Measurements from ENCODE around the gene COG8.

COG8 gene

DNA sequence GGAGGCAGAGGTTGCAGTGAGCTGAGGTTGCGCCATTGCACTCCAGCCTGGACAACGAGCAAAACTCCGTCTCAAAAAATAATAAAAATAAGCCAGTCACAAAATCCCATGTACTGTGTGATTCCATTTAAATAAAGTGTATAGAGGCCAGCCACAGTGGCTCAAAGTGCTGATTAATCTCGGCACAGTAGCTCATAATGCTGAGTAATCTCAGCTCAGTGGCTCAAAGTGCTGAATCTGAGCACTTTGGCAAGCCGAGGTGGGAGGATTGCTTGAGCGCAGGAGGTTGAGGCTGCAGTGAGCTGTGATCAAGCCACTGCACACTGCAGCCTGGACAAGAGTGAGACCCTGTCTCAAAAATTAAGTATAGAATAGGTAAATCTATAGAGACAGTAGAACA lies 7.3 kb upstream of the COG8 start:
- no peak for DNase-seq (ENCODE audit: low read depth)

DNA sequence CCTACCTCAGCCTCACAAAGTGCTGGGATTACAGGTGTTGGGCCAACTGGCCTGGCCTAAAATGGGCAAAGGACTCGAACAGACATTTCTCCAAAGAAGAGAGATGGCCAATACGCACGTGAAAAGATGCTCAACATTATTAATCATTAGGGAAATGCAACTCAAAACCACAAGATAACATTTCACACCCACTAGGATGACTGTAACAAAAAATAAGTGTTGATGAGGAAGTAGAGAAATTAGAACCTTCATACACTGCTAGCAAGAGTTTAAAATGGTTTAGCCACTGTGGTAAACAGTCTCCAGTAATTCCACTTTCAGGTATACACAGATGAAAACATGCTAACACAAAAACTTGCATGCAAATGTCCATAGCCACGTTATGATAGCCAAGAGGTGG lies 6.6 kb upstream of the COG8 start:
- DNase-seq (ENCODE audit: low read depth) = no peak

DNA sequence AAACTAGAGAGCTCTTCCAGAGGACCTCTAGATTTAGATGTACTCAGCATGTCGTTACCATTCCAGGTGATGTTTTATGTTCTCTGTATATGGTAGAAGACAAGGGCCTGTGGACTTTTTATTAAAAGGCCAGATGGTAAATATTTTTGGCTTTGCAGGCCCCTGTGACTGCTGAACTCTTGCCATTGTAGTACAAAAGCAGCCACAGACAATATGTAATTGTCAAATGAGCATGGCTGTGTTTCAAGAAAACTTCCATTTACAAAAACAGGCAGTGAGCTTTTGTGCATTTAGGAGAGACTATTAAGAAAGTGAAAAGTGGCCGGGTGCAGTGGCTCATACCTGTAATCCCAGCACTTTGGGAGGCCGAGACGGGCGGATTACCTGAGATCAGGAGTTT lies 4.8 kb upstream of the COG8 start:
- no peak for DNase-seq (ENCODE audit: low read depth)

DNA sequence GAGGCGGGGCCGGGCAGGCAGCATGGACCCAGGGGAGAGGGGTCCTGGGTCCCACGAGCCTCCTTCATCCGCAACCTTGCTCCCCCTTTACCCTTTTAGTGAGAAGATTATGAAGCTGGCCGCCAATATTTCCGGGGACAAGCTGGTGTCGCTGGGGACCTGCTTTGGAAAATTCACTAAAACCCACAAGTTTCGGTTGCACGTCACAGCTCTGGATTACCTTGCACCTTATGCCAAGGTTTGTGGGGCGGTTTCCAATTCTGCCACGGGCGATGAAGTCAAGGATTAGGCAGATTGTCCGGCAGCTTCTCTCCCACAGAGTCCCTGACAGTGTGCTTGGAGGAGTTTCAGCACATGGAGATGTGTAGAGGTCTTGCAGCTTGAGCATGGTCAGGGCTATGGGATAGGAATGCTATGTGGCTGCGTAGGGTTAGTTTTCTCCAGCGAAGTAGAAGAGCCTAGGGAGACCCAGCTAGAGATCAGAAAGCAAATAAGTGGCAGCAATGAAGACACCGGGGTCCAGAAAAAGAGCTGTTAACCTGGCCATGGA lies 806 bp upstream of the COG8 start:
- DNase-seq (ENCODE audit: low read depth) = no peak

DNA sequence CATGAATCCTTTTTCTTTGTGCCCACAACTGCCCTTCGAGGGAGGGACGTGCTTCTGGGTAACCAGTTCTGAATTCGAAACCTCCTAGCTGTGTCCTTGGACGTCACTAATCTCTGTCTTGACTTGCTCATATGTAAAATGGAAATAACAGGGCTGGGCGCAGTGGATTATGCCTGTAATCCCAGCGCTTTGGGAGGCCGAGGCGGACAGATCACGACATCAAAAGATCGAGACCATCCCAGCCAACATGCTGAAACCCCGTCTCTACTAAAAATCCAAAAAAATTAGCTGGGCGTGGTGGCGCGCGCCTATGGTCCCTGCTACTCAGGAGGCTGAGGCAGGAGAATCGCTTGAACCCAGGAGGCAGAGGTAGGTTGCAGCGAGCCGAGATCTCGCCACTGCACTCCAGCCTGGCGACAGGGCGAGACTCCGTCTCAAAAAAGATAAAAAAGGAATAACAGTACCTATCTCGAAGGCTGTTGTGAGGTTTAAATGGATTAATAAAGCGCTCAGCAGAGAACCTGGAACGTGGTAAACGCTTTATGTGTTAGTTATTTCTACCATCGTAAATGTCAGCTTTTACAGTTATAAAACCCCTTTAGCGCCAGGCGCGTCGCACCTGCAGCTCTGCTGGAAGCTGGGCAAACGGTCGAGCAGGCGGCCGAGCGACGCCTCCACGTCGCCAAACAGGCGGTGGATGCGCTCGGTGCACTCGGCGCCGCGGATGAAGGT lies 641 bp downstream of the COG8 start:
- no peak for DNase-seq (ENCODE audit: low read depth)

DNA sequence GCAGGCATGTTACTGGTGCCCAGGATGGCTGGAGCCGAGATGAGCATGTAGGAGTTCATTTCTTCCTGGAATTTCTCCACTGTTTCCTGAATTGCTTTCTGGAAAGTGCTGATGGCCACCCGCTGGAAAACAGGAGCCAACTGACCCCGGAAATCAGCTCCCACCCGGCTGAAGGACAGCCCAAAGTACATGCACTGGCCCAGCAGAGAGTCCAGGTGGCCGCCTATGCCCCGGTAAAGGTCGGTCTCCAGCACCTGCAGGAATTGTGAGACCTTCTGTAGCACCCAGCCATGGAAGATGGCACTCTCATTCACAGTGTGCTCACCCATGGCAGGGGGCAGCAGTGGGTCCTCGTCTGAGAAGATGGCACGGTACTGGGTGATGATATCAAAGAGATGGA lies 4.7 kb downstream of the COG8 start:
- DNase-seq (ENCODE audit: low read depth) = no peak

DNA sequence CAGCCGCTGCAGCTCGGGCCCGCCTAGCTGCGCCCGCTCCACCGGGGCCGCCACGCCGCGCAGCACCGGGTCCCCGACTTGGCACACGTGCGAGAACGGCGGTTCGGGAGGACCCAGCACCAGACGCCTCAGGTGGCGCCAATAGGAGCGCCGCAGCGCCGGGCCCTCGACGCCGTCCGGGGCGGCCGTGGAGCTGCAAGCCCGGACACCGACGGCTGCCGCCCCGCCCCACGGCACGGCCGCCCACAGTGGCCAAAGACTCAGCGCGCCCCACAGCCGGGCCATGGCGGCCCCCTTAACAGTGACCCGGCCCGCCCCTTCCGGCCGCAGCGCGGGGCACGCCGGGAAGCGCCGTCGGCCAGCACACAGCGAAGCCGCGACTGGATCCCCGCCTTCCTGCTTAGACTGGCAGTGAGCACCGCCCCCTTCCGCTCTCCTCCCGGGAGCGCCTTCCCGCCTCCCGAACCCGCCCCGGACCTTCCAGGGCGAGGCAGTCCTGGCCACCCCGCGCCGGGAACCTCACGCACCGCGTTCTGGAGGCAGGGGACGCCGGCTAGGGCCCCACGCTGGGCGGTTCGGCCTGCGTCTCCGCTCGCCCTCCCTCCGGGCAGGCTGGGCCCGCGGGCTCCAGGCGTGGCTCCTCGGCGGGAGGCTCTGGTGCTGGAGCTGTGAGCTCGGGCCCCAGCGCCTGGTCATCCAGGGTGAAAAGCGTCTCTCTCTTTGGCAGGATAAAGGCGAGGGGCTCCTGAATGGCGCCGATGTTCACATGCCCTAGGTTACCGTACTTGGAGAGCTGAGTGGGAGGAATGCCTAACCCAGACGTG lies 8.9 kb downstream of the COG8 start, which contains the start of gene PDF:
Gene PDF (minus strand): TSS at position 303 of the 824 bp plus-strand sequence. CDS start 18 bp downstream, at position 285.
- peak; percentile 84 for DNase-seq (ENCODE audit: low read depth)

DNA sequence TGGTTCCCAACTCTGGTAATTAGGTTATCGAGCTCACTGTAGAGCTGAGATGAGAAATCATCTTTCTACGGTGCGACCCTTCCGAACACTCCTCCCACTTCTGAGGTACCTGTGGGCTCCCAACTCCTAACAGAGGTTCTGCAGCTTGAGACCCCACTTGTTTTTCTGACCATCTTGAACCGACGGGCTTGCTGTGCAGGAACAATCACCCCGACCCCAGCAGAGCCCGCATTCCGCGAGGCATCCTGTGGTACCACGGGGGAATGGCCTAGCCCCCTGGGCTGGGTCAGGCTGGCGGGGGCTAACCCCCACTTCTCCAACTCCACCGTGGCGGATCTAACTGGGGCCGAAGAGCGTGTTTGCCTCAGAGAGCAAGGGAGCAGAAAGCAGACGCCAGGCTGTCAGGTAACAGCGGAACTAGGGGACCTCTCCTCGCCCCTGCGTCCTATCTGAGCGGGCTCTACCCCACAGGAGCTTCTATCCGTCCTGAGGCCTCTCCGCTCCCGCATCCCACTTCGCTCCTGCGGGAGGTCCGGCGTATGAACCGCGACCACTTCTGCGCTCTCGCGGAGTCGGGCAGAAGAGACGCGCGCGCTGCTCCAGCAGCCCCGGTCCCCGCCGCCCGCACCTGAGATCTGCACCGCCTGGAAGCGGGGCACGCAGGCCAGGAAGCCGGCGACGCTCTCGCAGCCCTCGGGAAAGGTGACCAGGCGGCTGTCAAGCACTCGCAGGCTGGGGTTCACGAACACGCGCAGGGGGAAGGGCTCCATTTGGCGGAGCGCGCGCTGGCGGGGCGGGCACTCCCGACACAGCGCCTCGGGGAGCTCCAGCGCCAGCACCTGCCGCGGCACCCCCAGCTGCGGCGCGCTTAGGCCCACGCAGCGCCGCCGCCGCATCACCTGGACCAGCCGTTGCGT lies 9.7 kb downstream of the COG8 start:
- DNase-seq (ENCODE audit: low read depth) = no peak

DNA sequence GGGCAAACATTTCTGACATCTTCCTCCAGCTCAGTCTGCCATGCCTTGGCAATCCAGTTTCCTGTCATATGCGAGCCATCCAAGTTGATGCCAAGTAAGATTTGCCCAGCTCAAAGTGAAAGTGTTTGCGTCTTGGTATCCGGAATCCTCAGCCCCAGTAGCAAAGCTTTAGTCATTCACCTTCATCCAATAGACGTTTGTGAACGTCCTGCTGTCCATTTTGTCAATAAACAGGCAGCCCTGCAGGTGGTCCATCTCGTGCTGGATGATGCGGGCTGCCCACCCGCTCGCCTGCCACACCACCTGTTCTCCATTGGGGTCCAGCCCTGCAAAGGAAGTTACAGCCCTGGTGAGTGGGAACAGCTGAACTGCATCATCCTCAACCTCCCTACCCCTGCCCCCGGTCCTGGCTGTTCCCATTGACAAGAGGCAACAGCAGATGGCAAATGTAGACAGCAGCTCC lies 10.5 kb downstream of the COG8 start:
- DNase-seq (ENCODE audit: low read depth) = no peak

DNA sequence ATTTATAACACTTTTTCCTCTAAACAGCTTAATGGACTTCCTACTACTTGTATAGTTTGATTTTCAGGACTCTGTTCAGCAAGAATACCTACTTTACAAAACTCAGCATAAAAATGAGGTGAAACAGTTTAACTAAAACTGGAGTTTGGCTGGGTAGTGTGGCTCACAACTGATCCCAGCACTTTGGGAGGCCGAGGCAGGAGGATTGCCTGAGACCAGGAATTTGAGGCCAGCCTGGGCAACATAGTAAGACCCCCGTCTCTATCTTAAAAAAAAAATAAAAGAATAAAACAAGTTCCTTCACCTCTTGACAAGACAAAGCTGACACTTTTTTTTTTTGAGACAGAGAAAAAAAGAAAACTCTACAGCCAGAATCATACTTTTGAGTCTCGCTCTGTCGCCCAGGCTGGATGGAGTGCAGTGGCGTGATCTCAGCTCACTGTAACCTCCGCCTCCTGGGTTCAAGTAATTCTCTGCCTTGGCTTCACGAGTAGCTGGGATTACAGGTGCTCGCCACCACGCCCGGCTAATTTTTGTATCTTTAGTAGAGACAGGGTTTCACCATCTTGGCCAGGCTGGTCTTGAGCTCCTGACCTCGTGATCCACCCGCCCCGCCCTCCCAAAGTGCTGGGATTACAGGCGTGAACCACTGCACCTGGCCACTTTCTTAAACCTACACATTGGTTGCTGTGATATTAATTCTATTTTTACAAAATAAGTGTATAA lies 11.6 kb downstream of the COG8 start:
- DNase-seq (ENCODE audit: low read depth) = no peak

DNA sequence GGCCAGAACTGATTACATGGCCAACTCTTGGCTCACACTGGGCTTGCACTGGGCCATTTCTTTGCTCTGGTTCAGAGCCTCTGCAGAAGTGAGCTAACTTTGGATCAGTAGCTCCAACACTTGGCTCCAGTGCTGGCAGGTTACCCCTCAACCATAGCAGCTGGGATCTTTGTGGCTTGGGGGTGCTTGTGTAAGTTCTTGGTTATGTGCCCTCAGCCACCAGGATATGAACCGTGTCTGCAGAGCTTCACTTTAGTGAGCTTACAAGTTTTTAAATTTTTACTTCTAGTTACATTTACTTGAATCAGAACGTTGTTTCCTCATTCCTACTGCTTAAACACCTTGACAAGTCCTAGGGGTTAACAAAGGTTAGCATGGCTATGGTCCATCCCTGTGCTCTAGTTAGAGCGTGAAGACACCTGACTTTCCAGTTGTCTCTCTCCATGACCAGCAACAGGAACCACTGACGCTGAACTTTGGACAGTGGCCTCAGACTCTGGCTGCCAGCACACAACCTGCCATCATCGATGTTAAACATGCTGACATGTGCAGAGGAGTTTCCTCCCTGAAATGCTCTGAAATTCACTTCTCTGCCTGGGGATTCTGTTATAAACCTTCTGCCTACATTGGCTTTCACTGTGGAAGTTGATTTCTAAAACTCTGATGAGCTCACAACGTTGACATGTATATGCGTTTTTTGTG lies 13.0 kb downstream of the COG8 start:
- DNase-seq (ENCODE audit: low read depth) = no peak

DNA sequence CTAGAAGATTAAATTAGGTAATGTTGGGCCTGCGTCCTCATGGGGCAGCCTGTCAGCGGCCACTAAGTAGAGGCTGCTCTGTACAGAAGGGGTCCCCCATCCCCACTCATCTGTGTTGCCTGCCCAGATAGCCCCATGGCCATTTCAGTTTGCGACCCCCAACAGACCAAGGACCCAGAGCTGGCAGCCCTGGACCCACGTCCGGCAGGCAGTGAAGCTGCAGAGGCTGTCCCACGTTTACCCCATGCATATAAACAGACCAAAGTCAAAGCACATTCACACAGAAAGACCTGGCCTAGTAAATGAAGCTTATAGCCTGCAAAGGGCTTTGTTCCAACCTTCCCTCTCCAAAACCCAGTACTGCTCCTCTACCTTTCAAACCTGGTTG lies 13.6 kb downstream of the COG8 start:
- DNase-seq (ENCODE audit: low read depth) = no peak

DNA sequence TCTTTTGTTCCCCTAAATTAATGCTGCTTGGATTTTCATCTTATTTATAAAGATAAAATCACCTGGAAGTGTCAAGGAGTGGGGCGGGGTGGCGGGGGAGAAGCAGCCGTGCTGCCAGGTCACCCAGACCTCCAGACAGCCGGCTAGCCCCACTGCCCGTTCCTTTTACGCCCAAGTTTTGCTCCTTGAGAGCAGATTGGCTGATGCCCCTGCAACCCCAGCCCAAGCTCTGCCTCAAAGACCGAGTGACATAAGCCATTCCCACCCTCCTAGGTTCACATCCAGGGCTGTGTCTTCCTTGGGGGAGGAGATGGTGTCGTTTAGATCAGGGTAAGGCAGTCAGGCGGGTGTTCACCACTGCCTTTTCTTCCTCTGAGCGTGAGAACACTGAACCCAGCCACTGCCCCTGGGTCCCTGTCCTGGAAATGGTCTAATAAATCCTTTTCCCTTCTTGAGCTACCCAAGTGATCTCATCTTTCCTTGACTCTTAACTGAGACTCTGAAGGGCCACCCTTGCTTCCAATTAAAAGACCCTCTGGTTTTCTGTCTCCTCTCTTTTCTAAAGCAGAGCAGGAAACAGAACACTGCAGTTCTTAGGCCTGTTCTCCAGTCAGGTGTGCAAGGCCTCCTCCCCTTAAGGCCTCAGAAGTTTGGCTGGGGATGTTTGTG lies 14.6 kb downstream of the COG8 start:
- DNase-seq (ENCODE audit: low read depth) = no peak

DNA sequence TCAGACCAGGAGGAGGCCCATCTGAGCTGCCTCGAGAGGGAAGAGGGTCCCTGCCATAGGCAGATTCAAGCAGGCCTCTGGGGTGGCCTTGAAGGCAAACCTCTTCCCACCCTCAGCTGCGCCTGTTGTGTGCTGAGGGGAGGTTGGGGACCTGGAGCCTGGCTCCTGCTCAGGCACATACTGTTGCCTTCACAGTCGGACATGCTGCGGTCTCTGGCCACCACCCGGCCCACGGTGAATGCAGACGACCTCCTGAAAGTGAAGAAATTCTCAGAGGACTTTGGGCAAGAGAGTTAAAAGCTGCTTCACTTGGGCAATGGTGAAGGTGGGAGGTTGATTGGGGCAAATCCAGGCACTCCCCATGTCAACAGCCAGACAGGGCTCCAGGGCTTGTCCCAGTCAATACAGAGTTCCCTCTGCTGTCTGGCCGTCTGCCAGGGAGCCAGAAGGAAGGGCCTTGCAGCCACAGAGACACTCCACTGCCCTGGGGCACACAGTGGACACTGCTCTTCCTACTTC lies 15.3 kb downstream of the COG8 start:
- no peak for DNase-seq (ENCODE audit: low read depth)

DNA sequence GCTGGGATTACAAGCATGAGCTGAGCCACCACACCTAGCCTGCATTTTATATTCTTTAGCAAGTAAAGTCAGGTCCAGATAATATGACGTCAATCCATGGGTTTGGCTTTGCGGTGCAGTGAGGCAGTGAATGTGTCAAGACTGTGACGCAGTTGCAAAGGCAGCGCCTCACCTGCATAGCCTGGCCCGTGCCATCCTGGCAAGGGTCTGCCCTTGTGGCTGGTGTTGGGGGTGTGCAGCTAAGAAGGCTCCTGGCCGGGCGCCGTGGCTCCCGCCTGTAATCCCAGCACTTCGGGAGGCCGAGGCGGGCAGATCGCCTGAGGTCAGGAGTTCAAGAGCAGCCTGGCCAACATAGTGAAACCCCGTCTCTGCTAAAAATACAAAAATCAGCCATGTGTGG lies 15.9 kb downstream of the COG8 start:
- no peak for DNase-seq (ENCODE audit: low read depth)

DNA sequence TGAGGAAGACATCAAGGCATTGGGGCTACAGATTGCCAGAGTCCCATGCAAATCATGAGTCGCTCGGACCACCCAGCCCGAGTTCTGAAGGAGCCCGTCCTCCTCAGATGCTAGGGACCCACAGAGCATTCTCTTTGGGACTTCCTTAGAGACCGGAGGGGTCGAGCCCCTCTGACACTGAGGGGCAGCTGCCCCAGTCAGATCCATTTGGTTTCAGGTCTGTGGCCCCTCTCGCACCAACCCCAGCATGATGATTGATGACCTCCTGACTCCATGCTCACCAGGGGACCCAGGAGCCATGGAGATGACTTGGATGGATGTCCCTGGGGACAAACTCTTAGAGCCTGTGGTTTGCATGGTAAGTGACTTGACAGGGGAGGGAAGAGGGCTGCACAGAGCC lies 17.0 kb downstream of the COG8 start:
- no peak for DNase-seq (ENCODE audit: low read depth)

DNA sequence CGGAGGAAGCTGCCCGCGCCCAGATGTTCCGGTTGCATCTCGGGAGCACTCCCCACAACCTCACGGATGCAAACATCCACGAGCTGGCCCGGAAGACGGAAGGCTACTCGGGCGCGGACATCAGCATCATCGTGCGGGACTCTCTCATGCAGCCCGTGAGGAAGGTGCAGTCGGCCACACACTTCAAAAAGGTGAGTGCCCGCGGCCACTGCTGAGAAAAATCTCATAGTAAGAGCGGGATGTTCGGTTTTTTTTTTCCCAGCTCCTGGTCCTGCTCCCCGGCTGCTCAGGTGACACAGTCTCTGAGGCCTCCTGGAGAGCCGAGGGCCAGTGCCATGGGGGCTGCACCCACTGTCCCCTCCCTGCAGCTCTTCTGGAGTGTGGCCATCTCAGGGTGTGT lies 18.3 kb downstream of the COG8 start:
- DNase-seq (ENCODE audit: low read depth) = no peak

DNA sequence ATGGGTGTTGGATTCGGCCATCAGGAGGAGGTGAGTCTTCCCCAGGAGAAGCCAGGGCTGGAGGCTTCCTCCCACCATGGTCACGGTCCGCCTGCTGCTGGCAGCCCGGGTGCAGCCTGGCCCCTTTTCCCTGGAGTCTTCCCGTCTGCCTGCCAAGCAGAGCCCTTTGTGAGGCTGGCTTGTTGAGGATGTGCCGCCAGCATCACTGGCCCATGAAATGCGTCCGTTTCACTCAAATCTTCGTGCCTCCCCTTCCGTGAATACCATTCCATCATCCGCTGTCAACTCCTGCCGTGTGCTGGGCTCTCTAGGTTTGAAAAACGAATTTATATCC lies 18.7 kb downstream of the COG8 start:
- no peak for DNase-seq (ENCODE audit: low read depth)

DNA sequence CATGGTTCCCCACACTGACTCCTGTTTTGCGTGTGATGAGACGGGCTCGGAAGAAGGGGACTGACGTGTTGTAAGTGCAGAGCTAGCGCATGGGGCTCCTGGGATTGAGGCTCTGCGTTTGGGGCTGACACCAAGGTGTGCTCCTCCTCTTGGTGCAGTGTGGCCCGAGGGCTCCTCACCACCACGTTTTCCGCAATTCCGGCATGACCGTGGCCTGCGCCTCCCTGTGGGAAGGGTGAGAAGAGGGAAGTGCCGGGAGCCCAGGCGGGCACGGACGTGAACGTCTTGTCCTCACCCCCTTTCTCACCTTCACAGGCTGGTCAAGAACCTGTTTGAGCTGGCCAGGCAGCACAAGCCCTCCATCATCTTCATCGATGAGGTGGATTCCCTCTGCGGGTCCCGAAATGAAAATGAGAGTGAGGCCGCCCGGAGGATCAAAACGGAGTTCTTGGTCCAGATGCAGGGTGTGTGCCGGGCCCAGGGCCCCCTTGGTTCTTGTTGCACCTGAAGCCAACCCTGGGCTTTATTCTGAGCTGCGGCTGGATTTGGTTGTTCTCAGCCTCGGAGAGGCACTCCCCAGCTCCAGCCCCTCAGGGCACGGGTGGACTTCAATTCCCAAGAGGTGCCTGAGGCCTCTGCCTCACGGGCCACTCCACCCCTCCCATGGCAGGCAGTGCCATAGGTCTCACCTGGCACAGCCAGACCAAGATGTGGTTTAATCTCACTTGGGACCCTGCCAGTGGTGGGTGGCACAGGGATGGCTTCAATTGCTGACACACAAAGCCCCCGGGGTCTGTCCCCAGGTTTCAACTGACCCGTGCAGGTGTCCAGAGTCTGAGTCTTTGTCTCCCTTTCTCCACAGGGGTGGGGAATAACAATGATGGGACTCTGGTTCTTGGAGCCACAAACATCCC lies 19.3 kb downstream of the COG8 start:
- no peak for DNase-seq (ENCODE audit: low read depth)

Data from activated T-cell treated with anti-CD3 and anti-CD28 coated beads for 48 hours (primary cell).